ENCODE results near the gene ZNF415.

Gene ZNF415

DNA sequence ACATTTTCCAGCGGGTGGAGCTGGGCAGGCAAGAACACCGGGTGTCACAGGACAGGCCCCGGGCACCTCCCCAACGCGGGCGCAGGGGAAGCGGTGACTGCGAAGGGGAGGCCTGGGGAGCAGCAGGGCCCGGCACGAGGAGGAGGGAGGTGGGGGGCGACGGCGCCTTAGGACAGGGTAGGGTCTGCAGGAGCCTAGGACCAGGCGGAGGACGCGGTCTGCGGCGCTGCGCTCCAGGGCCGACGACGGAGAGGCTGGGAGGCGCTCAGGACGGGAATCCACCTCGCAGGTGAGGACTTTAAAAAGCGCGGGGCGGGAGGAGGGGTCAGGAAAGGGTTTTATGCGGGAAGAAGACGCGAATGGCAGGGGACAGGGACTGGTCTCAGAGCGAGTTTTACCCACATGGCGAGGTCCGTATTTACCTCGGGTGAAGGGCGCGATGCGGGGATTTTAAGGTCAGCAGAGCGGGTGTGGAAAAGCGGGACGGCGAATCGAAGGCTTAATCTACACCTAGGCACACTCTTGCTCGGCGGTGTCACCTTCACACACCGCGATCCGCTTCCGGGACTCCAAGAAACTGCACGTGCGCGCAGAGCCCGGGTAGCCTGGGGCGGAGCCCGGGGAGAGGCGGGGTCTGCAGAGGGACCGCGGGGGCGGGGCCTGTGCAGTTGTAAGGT, 74.7 kb downstream of the ZNF415 start:
- DNase-seq, result no peak
- H3K36me3 Mint-ChIP-seq (ENCODE audit: insufficient read depth), result peaks cover 4% of the 10 kb centered on the region
- H3K27me3 Mint-ChIP-seq, result peaks cover 0 to 13% of the 10 kb centered on the region in 2 donors
- H3K27ac Mint-ChIP-seq, result no peak overlapping the region
- no peaks in the 10 kb centered on the region for H3K4me1 Mint-ChIP-seq (ENCODE audit: low read depth in 2 of 2)
- H3K9me3 Mint-ChIP-seq, result peaks cover 4 to 29% of the 10 kb centered on the region in 2 donors
- no peak overlapping the region for H3K4me3 Mint-ChIP-seq
- no peak for ATAC-seq (replicated peaks)
